ENCODE measurements around the gene SH3RF1. TPM values are rescaled to one million over a fixed set of nuclear protein-coding genes. Genes with fewer than 3 reads are reported as not detected.

Gene SH3RF1
- total RNA-seq, 1 experiment from 2014 or later = 15.3 TPM

DNA sequence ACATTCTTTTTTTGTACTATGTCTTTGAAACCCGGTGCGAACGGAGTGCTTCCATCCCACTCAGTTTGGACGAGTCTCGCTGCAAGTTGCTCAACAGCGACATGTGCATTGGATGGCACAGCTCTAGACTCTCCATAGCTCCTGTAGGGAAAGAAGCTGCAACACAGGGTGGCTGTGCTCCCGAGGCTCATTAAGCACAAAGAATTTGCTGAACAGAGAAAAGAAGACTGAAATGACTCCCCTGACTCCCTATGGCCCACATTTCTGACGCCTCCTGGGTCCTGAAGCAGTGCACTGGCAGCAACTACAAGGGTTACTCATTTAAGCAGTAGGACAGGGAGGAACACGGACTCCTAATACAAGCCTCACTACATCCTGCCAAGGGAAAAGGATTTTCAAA, 127.4 kb downstream of the SH3RF1 start:
- no CpG with 5 or more reads among the region's 9 CpGs for WGBS (ENCODE audit: extremely low coverage, insufficient read length, low lambda C conversion rate)

More for the DNA sequence above, 127.4 kb downstream of the SH3RF1 start:
- Histone ChIP-seq H3K79me2 (ENCODE audit: insufficient read depth, low read length) (no peaks in the 10 kb centered on the region), H3K4me2 (ENCODE audit: insufficient read depth, insufficient read length, low read length) (no peak overlapping the region), H3K27me3 (ENCODE audit: insufficient read depth, low read length) (no peaks in the 10 kb centered on the region), H4K5ac (ENCODE audit: insufficient read length, low read depth, low read length) (no peak overlapping the region), H2BK12ac (ENCODE audit: insufficient read length, low read depth, low read length) (no peak overlapping the region), H2BK120ac (ENCODE audit: low read depth, low read length, poor library complexity, severe bottlenecking) (no peak overlapping the region), H3K23ac (ENCODE audit: insufficient read length, low read depth, low read length) (no peak overlapping the region), H3T11ph (ENCODE audit: low read length) (no peak overlapping the region), H3K4me1 (ENCODE audit: insufficient read depth, low read length) (no peaks in the 10 kb centered on the region; the same call in 1 of the 2 replicates), H3K56ac (ENCODE audit: insufficient read length, low read depth, low read length) (no peak overlapping the region), H3K14ac (ENCODE audit: insufficient read depth, low read length) (no peak overlapping the region), H2BK15ac (ENCODE audit: low read depth, low read length) (no peak overlapping the region), H4K8ac (replicated peaks; ENCODE audit: insufficient read length, low read depth, low read length) (no peak overlapping the region), H2AK5ac (ENCODE audit: insufficient read length, low read length) (no peak overlapping the region), H3K4ac (ENCODE audit: low read depth, low read length) (no peak overlapping the region), H4K20me1 (ENCODE audit: control insufficient read depth, insufficient read depth, insufficient read length) (no peaks in the 10 kb centered on the region), H3K23me2 (ENCODE audit: insufficient read length, low read depth, low read length, poor library complexity, severe bottlenecking) (no peaks in the 10 kb centered on the region), H4K91ac (ENCODE audit: insufficient read length, low read depth, low read length) (no peak overlapping the region), H3K79me1 (ENCODE audit: insufficient read depth, low read depth, low read length, poor library complexity, severe bottlenecking) (no peaks in the 10 kb centered on the region), H3K9ac (ENCODE audit: extremely low read depth, insufficient read length, low read length) (no peak overlapping the region), H3K27ac (ENCODE audit: insufficient read length, low read depth, low read length) (no peak overlapping the region), H3K9me3 (ENCODE audit: control insufficient read depth, low read depth, low read length) (no peaks in the 10 kb centered on the region), H2BK5ac (ENCODE audit: insufficient read length, low read length) (no peak overlapping the region), H2AFZ (ENCODE audit: low read length) (no peak overlapping the region), H2BK20ac (ENCODE audit: low read depth, low read length, poor library complexity, severe bottlenecking) (no peak overlapping the region), H3K18ac (ENCODE audit: insufficient read length, low read depth, low read length) (no peak overlapping the region)
- Mint-ChIP-seq H3K4me3 (no peak overlapping the region), H3K36me3 (ENCODE audit: insufficient read depth in 1 of 3, low read depth in 3 of 3) (no peaks in the 10 kb centered on the region), H3K9me3 (no peaks in the 10 kb centered on the region), H3K27ac (peak overlapping the region; percentile 63 to 85 (median 68); a peak in 6 of 7 replicates), H3K27me3 (ENCODE audit: low read depth) (no peaks in the 10 kb centered on the region), H3K4me1 (peaks cover 15 to 18% of the 10 kb centered on the region in 2 experiments)
- TF ChIP-seq, protein P1, sequence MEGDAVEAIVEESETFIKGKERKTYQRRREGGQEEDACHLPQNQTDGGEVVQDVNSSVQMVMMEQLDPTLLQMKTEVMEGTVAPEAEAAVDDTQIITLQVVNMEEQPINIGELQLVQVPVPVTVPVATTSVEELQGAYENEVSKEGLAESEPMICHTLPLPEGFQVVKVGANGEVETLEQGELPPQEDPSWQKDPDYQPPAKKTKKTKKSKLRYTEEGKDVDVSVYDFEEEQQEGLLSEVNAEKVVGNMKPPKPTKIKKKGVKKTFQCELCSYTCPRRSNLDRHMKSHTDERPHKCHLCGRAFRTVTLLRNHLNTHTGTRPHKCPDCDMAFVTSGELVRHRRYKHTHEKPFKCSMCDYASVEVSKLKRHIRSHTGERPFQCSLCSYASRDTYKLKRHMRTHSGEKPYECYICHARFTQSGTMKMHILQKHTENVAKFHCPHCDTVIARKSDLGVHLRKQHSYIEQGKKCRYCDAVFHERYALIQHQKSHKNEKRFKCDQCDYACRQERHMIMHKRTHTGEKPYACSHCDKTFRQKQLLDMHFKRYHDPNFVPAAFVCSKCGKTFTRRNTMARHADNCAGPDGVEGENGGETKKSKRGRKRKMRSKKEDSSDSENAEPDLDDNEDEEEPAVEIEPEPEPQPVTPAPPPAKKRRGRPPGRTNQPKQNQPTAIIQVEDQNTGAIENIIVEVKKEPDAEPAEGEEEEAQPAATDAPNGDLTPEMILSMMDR (conservative IDR thresholded peaks at IDR 0.05) = no peak
- no peak for DNase-seq

Measured in H9 (cell line).